ENCODE data around the gene CNTNAP3B.
"Not testable (repeated sequence)": the region's sequence is repeated elsewhere in the genome, so short reads cannot be mapped to it uniquely, and the experiment has no call there.

The CNTNAP3B gene

DNA sequence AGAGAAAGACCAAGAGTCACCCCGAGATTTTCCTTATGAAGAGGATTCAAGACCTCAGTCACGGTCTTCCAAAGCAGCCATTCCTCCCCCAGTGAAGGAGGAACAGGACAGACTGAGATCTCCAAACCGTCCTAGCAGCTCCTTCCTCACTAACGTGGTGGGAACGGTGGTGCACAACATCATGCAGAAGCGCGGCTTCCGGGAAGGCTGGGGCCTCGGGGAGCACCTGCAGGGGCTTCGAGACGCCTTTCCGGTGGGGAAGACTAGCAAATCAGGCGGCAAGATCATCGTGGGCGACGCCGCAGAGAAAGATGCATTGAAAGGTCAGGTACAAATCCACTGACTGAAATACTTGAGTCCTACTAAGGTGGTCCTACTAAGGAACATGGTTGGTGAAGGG lies 154.3 kb downstream of the CNTNAP3B start:
- not testable (repeated sequence) for DNase-seq

DNA sequence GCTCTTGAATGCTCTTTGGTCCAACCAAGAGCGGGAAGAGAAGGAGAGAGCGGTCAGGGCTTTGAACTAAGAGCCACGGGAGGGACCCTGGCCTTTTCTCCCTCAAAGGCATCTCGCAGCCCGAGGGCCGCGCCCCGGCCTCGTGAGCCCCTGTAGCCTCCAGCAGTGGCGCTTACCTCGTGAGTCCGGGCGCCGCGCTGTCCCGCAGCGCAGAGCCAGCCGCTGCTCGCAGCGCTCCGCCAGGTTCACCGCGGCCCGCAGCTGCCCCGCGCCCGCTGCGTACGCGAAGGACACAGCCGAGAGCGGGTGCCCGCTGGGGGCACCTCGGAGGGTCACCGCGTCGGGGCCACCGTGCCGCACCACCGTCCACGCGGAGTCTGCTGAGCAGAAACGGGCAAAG lies 176.2 kb downstream of the CNTNAP3B start:
- not testable (repeated sequence) for DNase-seq

DNA sequence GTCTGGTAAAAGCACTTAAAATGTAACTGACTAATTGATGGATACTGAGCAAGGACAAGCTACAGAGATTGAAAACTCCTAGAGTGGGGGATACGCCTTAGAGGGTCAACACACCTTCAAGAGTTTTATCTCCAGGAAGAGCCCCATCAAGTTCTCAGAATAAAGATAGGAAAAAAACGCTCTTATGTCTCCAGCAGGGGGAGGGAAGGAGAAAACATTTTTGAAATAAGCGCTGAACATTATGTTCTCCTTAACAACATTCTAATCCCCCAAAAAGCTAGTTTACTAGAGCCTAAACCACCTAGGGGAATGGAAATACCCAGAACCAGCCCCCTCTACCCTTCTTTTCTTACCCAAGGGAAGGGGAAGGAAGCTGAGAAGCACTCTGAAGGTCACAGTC lies 187.5 kb downstream of the CNTNAP3B start:
- peak in 1 of 4 experiments; percentile 0 for DNase-seq

DNA sequence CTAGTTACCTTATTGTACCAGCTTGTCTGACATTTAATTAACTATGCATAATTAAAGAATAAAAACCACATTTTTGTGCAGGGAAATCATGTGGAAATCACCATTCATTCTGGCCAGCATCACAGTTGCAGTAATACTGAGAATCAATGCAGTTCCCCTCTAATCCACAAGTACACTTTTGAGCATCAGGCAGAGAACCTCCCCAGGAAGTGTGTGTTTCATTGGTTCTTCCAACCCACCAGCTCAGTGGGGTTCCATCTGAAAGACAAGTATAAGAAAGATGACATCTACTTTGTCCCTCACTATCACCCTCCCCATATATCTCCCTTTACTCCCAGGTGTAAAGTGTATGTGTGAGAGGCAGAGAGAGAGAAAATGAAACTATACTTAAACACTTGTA lies 191.1 kb downstream of the CNTNAP3B start:
- DNase-seq = not testable (repeated sequence)

DNA sequence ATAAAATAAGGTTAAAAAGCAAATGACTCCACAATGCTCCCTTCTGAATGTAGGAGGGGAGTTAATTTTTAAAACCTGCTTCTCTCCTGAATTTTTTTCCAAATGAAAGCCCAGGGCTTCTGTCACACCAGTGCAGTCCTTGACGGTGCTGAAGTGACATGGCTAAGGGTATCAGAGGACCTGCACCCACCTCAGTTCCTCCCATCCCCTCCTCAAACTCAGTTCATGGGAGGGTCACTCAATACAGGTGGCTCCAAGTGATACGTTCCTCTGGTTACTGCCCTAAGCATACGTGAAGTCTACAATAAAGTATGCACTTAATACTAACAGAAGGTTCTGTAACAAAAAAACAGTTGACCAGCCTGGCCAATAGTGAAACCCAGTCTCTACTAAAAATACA lies 193.5 kb downstream of the CNTNAP3B start:
- DNase-seq = not testable (repeated sequence)

DNA sequence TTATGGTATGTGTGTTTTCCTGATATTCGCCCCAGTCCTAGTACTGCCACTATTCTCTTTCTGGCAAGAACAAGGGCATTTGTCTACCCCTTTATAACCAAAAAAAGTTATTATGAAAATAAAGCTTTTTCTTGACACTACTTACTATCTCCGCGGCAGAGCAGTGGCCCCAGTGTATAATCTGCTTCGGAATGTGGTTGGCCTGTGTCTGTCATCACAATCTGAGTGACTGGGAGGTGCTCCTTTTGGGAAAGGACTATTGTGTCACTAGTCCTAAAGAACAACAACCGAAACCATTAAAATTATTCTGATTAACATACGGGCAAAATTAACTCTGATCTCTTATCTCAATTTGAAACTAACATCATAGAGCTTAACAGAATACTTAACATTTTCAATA lies 200.1 kb downstream of the CNTNAP3B start:
- DNase-seq = not testable (repeated sequence)

DNA sequence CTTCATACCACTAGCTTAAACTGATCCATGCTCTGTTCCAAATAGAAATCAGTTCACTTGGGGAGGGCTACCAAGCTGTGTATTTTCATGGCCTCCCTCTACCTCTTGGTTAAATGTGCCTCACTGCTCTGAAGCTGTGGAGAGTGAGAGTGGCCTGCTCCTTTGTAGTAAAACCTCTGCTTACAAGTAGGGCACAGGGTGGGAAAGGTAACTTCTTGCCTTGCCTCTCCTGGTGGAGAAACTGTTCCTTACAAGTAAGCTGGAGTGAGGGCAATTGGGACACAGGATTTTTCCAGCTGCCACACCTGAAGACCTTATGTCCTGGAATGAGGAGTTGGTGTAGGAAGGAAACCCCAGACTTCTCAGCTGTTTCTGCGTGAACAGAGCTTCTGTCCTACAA lies 211.9 kb downstream of the CNTNAP3B start:
- DNase-seq = not testable (repeated sequence)

DNA sequence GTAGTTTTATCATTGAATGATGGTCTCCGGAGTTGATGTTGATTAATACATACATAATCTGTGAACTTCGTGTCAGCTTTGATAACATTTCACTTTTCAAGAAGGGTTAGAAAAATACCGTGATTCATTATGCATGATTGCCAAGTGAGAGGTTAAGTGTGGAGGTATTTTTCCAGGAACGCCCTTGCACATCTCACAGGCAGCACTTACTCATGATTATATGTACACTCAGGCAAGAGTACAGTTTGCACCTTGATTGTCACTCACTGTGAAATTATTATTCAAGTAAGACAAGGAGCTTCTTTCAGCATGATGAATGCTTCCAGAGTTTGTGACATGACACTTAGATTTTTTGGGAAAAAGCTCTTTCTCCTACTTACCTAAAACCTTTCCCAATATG lies 223.7 kb downstream of the CNTNAP3B start:
- DNase-seq = not testable (repeated sequence)

DNA sequence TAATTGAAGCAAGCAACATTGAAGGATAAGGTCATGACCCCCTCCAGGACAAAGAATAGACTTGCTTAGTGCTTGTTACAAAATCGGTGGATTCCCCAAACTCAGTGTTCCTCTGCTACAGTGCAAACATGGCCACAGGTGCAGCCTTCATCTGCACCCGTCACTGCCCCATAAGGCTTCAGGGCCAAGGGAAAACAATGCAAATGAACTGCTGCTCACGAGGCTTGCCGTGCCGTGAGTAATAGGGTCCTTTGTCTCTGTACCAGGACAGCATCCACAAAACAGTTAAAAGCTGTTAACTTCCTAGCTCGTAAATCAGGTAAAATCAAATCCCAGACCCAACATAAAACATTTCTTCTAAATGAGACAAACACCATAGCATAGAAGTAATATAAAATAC lies 226.5 kb downstream of the CNTNAP3B start:
- not testable (repeated sequence) for DNase-seq

DNA sequence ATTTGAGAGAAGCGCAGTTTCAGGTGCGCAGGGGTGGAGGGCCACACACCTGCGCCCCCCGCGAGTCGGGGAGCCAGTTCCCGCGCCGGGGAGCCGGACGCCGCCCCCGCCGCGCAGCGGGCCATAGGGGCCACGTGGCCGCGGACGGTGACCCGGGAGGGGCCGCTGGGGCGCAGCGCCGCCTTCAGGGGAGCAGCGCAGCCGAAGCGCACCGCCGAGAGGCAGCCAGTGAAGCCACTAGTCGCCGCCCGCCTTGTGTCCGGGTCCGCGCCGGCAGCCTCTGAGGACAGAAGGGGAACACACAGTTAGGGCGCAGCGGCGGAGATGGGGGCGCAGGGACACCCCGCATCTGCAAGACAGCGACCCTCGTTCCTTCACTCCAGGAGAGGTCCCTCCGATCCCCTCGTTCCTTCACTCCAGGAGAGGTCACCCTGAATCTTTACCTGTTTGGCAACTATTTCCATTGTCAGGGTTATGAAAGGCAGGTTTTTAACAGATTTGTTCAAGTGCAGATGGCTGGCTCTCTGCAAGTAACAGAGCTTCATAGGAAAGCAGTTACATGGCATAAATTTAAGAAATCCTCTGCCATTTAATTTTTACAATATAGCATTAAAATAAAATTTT lies 230.4 kb downstream of the CNTNAP3B start:
- DNase-seq = not testable (repeated sequence)

DNA sequence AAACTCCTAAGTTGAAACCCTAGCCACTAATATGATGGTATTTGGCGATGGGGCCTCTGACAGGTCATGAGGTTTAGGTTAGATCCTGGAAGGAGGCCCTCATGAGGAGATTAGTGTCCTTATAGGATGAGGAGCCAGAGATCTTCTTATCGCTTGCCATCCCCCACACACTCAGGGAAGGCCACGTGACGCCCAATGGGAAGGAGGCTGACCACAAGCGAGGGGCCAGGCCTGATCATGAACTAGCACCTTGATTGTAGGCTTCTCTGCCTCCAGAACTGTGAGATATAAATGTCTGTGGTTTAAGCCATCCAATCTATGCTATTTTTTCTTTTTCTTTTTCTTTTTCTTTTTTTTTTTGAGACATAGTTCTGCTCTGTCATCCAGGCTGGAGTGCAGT lies 254.7 kb downstream of the CNTNAP3B start:
- DNase-seq = not testable (repeated sequence)

DNA sequence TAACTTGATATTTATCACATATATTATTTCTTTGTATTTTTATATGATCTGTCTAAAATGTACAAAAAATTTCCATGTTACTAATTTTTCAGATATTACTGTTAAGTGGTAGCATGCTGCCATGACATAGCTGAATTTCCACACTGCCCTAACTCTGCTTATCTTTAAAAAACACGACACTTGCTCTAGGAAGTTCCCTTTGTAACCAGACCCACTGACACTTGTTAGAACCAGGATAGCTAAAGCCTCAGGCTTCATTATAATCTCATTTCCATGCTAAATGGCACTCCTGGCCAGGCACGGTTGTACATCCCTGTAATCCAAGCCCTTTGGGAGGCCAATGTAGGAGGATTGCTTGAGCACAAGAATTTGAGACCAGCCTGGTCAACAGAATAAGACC lies 273.8 kb downstream of the CNTNAP3B start:
- not testable (repeated sequence) for DNase-seq

DNA sequence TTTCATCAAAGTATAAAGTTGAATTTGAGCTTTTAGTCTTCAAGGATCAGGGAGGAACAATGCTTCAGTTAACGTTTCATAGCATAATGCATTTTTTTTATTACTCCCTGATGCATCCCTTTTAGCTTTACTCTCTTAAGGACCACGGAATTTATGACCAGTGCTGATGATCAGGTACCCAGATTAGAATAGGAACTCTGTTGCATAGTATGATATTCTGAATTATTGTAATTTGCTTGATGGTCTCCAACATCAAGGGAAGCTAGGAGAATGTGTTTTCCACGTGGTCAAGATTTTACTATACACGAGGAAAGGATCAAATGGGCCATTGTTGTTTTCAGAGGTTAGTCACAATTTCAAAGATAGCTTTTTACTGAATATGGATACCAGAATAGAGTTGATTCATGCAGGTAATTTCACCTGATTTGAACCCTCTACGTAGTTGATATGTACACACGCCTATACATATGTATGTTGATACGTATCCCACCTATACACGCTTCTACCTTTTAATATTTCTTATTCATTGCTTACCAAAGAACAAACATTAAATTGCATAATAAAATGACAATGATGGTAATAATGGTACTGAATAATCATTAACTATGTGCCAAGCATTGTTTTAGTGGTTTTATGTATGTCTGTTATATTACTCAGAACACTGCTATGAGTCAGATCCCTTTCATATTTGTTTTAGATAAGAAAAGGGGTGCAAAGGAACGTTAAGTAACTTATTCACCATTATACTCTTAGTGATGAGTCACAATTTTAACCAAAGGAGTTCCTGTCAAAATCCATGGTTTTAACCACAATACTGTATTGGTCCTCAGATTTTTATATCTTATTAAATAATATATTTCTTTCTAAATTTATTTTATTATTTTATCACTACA lies 277.1 kb downstream of the CNTNAP3B start:
- DNase-seq = not testable (repeated sequence)

DNA sequence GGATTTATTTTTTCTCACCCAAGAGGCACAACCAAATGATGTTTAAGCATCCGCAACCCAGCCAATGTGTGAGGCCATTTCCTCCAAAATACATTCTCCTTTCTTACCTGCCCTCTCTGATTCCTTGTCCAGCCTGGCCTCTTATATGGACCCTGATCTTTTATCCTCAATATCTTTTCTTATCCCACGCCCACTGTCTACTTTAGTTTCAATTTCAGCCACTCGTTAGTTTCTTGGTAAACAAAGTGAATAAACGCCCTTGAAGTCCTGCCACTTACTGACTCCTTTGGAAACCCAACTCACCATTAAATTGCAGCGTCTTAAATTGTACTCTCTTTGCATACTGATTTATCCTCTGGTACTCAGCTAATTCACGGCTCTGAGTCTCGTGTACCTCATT lies 281.4 kb downstream of the CNTNAP3B start:
- DNase-seq = not testable (repeated sequence)

Measured in suppressor macrophage (primary cell).